HG02610 (cell line): Measurements from ENCODE around the gene CARM1.
"Not testable (repeated sequence)": the region's sequence is repeated elsewhere in the genome, so short reads cannot be mapped to it uniquely, and the experiment has no call there.

Experiments
- ATAC-seq: cut with Tn5 transposase; IDR thresholded peaks from one replicate; pipeline ENCODE4 v1.9.1; 2021; ENCODE audit warnings: mild to moderate bottlenecking, moderate library complexity; ENCODE audit not compliant: unreplicated experiment

CARM1 gene

GRCh38 chr19:10870955-10871603 is at the start of gene CARM1:
Gene CARM1 (plus strand): TSS chr19:10871553. CDS start chr19:10871703, 150 bp downstream.
- peak; percentile 77 for ATAC-seq

GRCh38 chr19:10823690-10824089 is 47.7 kb upstream of the CARM1 start:
- ATAC-seq, result no peak

- ATAC-seq, result no peak
Measured at GRCh38 chr19:10826231-10826630, 45.1 kb upstream of the CARM1 start.

GRCh38 chr19:10826846-10827245 is 44.5 kb upstream of the CARM1 start:
- ATAC-seq, result no peak

GRCh38 chr19:10828981-10829821 is 42.2 kb upstream of the CARM1 start:
- ATAC-seq, result no peak

- no peak for ATAC-seq
Measured at GRCh38 chr19:10829967-10830366, 41.4 kb upstream of the CARM1 start.

GRCh38 chr19:10830370-10830769 is 41.0 kb upstream of the CARM1 start:
- ATAC-seq, result no peak

- no peak for ATAC-seq
Measured at GRCh38 chr19:10830931-10831779, 40.2 kb upstream of the CARM1 start.

GRCh38 chr19:10831987-10832938 is 39.1 kb upstream of the CARM1 start:
- ATAC-seq, result no peak

GRCh38 chr19:10832939-10833296 is 38.4 kb upstream of the CARM1 start:
- ATAC-seq, result no peak

- ATAC-seq, result no peak
Measured at GRCh38 chr19:10835089-10835753, 36.1 kb upstream of the CARM1 start.

- ATAC-seq, result peak; percentile 63
Measured at GRCh38 chr19:10835754-10836478, 35.4 kb upstream of the CARM1 start, which contains the start of gene TMED1. Gene TMED1 (minus strand): TSS chr19:10836212. CDS start chr19:10836191, 21 bp downstream.

GRCh38 chr19:10836479-10837330 is 34.6 kb upstream of the CARM1 start:
- no peak for ATAC-seq

- ATAC-seq, result not testable (repeated sequence)
Measured at GRCh38 chr19:10837649-10838048, 33.7 kb upstream of the CARM1 start.

GRCh38 chr19:10838377-10838776 is 33.0 kb upstream of the CARM1 start:
- ATAC-seq, result no peak

- ATAC-seq, result no peak
Measured at GRCh38 chr19:10839114-10840050, 32.0 kb upstream of the CARM1 start.

GRCh38 chr19:10842788-10843187 is 28.6 kb upstream of the CARM1 start:
- ATAC-seq, result no peak
